SH-SY5Y (cell line): Measurements from ENCODE around the gene FAU.

Experiments used
- GATA2 ChIP-seq: IDR thresholded peaks from 2 replicates; pipeline ENCODE4 v1.6.1; 2011; ENCODE audit warnings: mild to moderate bottlenecking, low read depth, low read length
- GATA3 ChIP-seq: IDR thresholded peaks from 2 replicates; pipeline ENCODE4 v1.6.1; 2011; ENCODE audit warnings: low read depth, mild to moderate bottlenecking, low read length, moderate library complexity

GRCh38 chr11:65125197-65126056 is 3.5 kb upstream of the FAU start:
- TF ChIP-seq GATA3 (no peak), GATA2 (no peak)
